OCI-LY3 (cell line): ENCODE results near the gene AMACR.
"Not testable (repeated sequence)": the region's sequence is repeated elsewhere in the genome, so short reads cannot be mapped to it uniquely, and the experiment has no call there.

Experiments
- H2AFZ ChIP-seq: fragments of 200-600, 300-600 bp; shearing (Covaris generic); 2 replicates; pipeline ENCODE4 v1.6.0; 2014; ENCODE audit warnings: antibody characterized with exemption, low read depth, low read length
- H3K27ac ChIP-seq: fragments of 200-600, 300-600 bp; sonication (generic); 2 replicates; pipeline ENCODE4 v1.5.1; 2014; ENCODE audit warnings: mild to moderate bottlenecking, low read length, moderate library complexity, mixed read lengths
- H3K27me3 ChIP-seq: fragments of 200-600, 300-600 bp; sonication (generic); 2 replicates; pipeline ENCODE4 v1.6.1; 2014; ENCODE audit warnings: low read depth, low read length, mixed read lengths
- H3K36me3 ChIP-seq: fragments of 200-600, 300-600 bp; sonication (generic); replicated peaks from 2 replicates; pipeline ENCODE3; 2014; ENCODE audit warnings: low read depth, low read length, mixed read lengths
- H3K4me1 ChIP-seq: fragments of 300-600, 200-600 bp; sonication (generic); 2 replicates; pipeline ENCODE4 v1.6.1; 2014; ENCODE audit warnings: low read length, mixed read lengths
- H3K4me2 ChIP-seq: fragments of 200-600, 300-600 bp; sonication (generic); 2 replicates; pipeline ENCODE4 v1.6.1; 2014; ENCODE audit warnings: low read length, mixed read lengths
- H3K4me3 ChIP-seq: fragments of 300-600, 200-600 bp; sonication (generic); 2 replicates; pipeline ENCODE4 v1.5.1; 2014; ENCODE audit warnings: antibody characterized with exemption, mild to moderate bottlenecking, low read length, moderate library complexity
- H3K79me2 ChIP-seq: fragments of 300-600, 200-600 bp; shearing (Covaris generic); 2 replicates; pipeline ENCODE4 v1.6.1; 2014; ENCODE audit warnings: mild to moderate bottlenecking, low read length, mixed read lengths
- H3K9ac ChIP-seq: fragments of 300-600, 200-600 bp; shearing (Covaris generic); 2 replicates; pipeline ENCODE4 v1.6.0; 2014; ENCODE audit warnings: mild to moderate bottlenecking, low read length, moderate library complexity
- H3K9me3 ChIP-seq: fragments of 200-600, 300-600 bp; shearing (Covaris generic); 2 replicates; pipeline ENCODE4 v1.6.1; 2014; ENCODE audit warnings: low read length, mixed read lengths; ENCODE audit not compliant: insufficient read depth
- H4K20me1 ChIP-seq: fragments of 200-600, 300-600 bp; sonication (generic); 2 replicates; pipeline ENCODE4 v1.6.1; 2016; ENCODE audit warnings: low read length, mixed read lengths; ENCODE audit not compliant: insufficient read depth
- CTCF ChIP-seq: fragments of 200-600, 300-600 bp; sonication (generic); IDR thresholded peaks from 2 replicates; pipeline ENCODE4 v1.5.1; 2014; ENCODE audit warnings: antibody characterized with exemption, low read length, low read depth
- EZH2phosphoT487 ChIP-seq: fragments of 200-600 bp; shearing (Covaris generic); IDR thresholded peaks from 2 replicates; pipeline ENCODE4 v1.6.1; 2018; ENCODE audit warnings: antibody characterized with exemption, mixed run types, low read depth

The AMACR gene

GRCh38 chr5:33958176-33958575 is 49.7 kb downstream of the AMACR start:
- H3K36me3 ChIP-seq, result no peaks in the 10 kb centered on the region
- no peaks in the 10 kb centered on the region for H3K9me3 ChIP-seq
- TF ChIP-seq EZH2phosphoT487, result no peak
- no peak for TF ChIP-seq CTCF
- no peaks in the 10 kb centered on the region for H4K20me1 ChIP-seq
- no peak overlapping the region for H3K27ac ChIP-seq
- H3K4me1 ChIP-seq, result no peaks in the 10 kb centered on the region
- no peak overlapping the region for H3K9ac ChIP-seq
- H2AFZ ChIP-seq, result no peak overlapping the region
- no peak overlapping the region for H3K4me3 ChIP-seq
- H3K27me3 ChIP-seq, result no peaks in the 10 kb centered on the region
- no peak overlapping the region for H3K4me2 ChIP-seq
- no peaks in the 10 kb centered on the region for H3K79me2 ChIP-seq

- Histone ChIP-seq H4K20me1 (no peaks in the 10 kb centered on the region), H3K9ac (no peak overlapping the region), H2AFZ (no peak overlapping the region), H3K27me3 (no peaks in the 10 kb centered on the region), H3K4me1 (no peaks in the 10 kb centered on the region), H3K79me2 (no peaks in the 10 kb centered on the region), H3K9me3 (no peaks in the 10 kb centered on the region), H3K4me2 (no peak overlapping the region), H3K36me3 (no peaks in the 10 kb centered on the region), H3K27ac (no peak overlapping the region), H3K4me3 (no peak overlapping the region)
- TF ChIP-seq CTCF, result no peak
Measured at GRCh38 chr5:33957577-33958150, 50.2 kb downstream of the AMACR start.

DNA sequence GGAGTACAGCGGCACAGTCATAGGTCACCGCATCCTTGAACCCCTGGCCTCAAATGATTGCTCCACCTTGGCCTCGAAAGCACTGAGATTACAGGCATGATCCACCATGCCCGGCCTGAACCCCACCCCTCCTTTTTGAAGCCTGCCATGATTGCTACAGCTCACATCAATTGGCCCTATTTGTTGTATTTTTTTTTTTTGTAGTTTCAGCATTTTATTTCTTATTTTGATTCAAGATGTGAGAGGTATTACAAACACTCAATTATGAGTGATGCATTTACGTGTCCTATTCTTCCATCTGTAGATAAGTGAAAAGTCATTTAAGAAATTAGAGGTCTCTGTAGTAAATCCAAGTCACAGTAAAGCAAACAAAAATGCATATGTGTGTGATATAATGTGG is 55.7 kb downstream of the AMACR start:
- not testable (repeated sequence) for H3K9ac ChIP-seq, H3K27ac ChIP-seq, H3K36me3 ChIP-seq, H3K79me2 ChIP-seq, H2AFZ ChIP-seq, H3K9me3 ChIP-seq, H3K4me1 ChIP-seq, H3K4me3 ChIP-seq, H3K4me2 ChIP-seq, H3K27me3 ChIP-seq, H4K20me1 ChIP-seq

DNA sequence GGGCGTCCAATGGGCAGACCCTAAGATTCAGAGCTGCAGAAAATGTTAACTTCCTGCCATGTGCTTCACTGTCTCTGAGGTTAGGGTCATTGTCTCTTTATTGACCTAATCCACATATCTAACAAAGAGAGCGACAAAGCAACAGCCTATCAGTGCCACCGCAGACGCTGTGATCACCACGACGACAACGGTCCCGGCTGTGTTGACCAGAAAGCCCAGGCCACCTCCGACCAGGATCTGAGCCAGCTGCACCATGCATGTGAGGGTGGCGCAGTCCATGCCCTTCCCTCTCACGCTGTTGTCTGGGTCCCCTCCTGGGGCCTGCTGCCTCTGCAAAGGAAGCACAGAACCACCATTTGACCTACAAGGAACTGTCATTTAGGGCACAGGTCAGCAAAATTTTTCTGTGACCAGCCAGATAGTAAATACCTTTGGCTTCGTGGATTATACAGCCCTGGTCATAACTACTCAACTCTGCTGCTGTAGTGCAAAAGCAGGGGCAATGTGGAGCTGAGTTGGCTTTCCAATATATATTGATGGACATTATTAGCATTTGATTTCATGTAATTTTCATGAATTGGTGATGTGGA is 63.2 kb downstream of the AMACR start:
- Histone ChIP-seq H2AFZ (no peak overlapping the region), H3K4me3 (no peak overlapping the region), H3K9ac (no peak overlapping the region), H3K27ac (no peak overlapping the region), H3K4me1 (peaks cover 6% of the 10 kb centered on the region), H4K20me1 (no peaks in the 10 kb centered on the region), H3K79me2 (no peaks in the 10 kb centered on the region), H3K36me3 (no peaks in the 10 kb centered on the region), H3K9me3 (no peaks in the 10 kb centered on the region), H3K27me3 (no peaks in the 10 kb centered on the region), H3K4me2 (no peak overlapping the region)
- TF ChIP-seq CTCF, result no peak
- TF ChIP-seq EZH2phosphoT487, result no peak
